GM12864 (cell line): ENCODE data around the gene CLIC4.
"Not testable (repeated sequence)": the region's sequence is repeated elsewhere in the genome, so short reads cannot be mapped to it uniquely, and the experiment has no call there.

Source experiments
- DNase-seq: peaks from one replicate; pipeline ENCODE4 v3.0.0-alpha.2; 2011; ENCODE audit warnings: low read depth
- H3K4me3 ChIP-seq: 2 replicates; pipeline ENCODE4 v1.5.1; 2011; ENCODE audit warnings: mild to moderate bottlenecking, low read depth, low read length, control low read depth
- CTCF ChIP-seq: IDR thresholded peaks from 2 replicates; pipeline ENCODE4 v1.5.1; 2011; ENCODE audit warnings: low read depth, mild to moderate bottlenecking, moderate library complexity, low read length, control low read depth, inconsistent platforms; ENCODE audit errors: missing control alignments

CLIC4 gene

GRCh38 chr1:24795236-24795635, 50.0 kb downstream of the CLIC4 start:
- DNase-seq = no peak
- H3K4me3 ChIP-seq = no peak overlapping the region
- no peak for TF ChIP-seq CTCF

DNA sequence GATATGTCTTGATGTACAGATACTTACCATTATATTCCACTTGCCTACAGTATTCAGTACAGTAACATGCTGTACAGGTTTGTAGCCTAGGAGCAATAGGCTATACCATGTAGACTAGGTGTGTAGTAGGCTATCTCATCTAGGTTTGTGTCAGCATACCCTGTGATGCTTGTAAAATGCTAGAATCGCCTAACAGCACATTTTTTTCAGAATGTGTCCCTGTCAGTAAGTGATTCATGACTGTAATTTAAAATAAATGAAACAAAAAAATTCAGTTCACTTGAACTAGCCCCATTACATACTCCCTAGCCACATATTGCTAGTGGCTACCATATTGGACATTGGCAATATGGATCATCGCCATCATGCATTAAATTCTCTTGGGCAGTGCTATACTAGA, 51.3 kb downstream of the CLIC4 start:
- DNase-seq = no peak
- TF ChIP-seq CTCF = no peak
- no peak overlapping the region for H3K4me3 ChIP-seq

DNA sequence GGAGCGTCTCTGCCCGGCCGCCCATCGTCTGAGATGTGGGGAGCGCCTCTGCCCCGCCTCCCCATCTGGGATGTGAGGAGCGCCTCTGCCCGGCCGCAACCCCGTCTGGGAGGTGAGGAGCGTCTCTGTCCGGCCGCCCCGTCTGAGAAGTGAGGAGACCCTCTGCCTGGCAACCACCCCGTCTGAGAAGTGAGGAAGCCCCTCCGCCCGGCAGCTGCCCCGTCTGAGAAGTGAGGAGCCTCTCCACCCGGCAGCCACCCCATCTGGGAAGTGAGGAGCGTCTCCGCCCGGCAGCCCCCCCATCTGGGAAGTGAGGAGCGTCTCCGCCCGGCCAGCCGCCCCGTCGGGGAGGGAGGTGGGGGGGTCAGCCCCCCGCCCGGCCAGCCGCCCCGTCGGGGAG, 54.0 kb downstream of the CLIC4 start:
- DNase-seq, H3K4me3 ChIP-seq: not testable (repeated sequence)

DNA sequence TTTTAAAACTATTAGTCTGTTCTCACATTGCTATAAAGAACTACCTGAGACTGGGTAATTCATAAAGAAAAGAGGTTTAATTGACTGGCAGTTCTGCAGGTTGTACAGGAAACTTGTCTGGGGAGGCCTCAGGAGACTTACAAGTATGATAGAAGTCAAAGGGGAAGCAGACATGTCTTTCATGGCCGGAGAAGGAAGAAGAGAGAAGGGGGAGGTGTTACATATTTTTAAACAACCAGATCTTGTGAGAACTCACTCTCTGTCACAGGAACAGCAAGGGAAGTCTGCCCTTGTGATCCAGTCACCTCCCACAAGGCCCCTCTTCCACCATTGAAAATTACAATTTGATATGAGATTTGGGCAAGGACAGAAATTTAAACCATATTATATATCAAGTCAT, 55.9 kb downstream of the CLIC4 start:
- no peak for DNase-seq
- no peak overlapping the region for H3K4me3 ChIP-seq
- no peak for TF ChIP-seq CTCF

DNA sequence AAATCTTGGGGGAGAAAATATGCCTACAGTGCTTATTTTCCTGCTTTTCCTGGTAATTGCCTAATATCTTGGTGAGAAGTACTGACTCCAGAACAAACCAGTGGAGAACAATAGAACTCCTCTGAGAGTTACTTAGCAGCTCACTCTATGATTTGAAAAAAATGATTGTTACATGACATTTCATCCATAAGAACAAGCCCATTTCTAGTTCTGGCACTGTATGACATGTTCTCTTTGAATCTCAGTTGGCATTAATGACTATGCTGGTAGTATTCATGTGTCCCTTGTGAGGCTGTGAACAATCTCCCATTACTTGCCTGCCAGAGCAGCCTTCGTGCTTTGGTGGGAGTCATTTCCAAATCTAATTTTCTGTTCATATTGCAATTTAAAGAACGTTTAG, 58.0 kb downstream of the CLIC4 start:
- DNase-seq = no peak
- no peak overlapping the region for H3K4me3 ChIP-seq
- no peak for TF ChIP-seq CTCF

DNA sequence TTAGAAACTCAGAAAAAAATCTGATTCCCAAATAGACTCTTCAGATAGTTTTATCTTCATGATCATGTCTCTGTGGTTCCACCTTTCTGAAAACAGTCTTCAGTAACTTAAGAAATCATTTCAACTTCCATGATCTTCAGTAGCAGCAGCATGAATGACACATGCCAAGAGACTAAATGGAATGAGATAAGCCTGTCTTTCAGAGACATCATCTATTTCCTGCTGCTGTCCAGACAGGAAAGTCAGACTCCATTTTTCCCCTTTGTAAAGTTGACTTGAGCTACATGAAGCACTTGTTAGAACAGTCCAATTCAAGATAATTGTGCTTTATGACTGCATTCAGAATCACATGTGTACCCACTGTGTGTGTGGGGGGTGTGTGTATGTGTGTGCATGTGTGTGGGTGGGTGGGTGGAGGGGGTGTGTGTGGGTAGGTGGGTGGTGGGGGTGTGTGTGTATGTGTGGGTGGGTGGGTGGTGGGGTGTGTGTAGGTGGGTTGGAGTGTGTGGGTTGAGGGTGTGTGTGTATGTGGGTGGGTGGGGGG, 58.8 kb downstream of the CLIC4 start:
- DNase-seq = no peak
- TF ChIP-seq CTCF = no peak
- no peak overlapping the region for H3K4me3 ChIP-seq

DNA sequence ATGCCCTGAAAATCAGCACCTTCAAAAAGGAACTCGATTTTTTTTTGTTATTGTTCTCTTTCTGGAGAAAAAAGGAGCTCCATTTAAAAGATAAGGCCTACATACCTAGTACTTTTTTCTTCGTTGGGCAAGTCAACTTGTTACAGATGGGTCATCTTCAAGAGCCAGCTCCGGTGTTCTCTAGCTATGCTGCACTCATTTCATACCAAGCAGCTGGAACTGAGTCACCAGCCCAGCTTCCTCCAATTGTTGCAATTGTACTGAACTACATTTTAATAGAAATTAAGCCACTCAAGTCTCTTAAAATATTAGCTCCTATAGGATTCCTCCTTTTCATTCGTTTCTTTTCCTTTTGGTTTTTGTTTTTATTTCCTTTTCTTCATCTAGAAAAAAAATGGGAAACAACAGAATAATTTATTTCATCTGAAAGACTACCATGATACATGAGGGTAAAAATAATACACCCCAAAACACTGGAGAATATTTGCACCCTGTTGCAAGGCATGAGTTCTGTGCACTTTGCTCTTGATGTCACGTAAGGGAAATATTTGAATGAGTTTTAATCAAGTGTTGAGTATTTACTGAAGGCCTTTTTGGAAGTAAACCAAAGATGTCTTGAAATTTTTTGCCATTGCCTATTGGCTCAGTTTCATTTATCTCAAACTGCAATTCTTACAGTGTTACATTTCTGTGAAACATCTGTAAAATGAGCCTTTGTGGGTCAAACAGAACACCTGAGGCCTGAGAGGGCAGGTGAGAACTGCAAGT, 60.5 kb downstream of the CLIC4 start:
- H3K4me3 ChIP-seq = no peak overlapping the region
- DNase-seq = no peak
- no peak for TF ChIP-seq CTCF
